Parathyroid adenoma (tissue), 2 donors: ENCODE results near the gene NAV2.
A peak's percentile ranks its signal among the peaks of the same experiment; 100 is the strongest.

Experiments used
- H2AFZ ChIP-seq: fragments of 300-600 bp; sonication (generic); one replicate; pipeline ENCODE4 v1.7.0; 2017; ENCODE audit warnings: antibody characterized with exemption, mild to moderate bottlenecking
- H3K27ac ChIP-seq: fragments of 300-600 bp; sonication (generic); one replicate; pipeline ENCODE4 v1.7.0; 2017
- H3K27me3 ChIP-seq: fragments of 300-600 bp; sonication (generic); one replicate; pipeline ENCODE4 v1.7.0; 2017; ENCODE audit warnings: low read length; ENCODE audit not compliant: control insufficient read depth, insufficient read depth
- H3K36me3 ChIP-seq: fragments of 300-600 bp; sonication (generic); one replicate; pipeline ENCODE4 v1.7.0; 2017; ENCODE audit warnings: low read length; ENCODE audit not compliant: control insufficient read depth, insufficient read depth
- H3K4me1 ChIP-seq: fragments of 300-600 bp; sonication (generic); one replicate; pipeline ENCODE4 v1.7.0; 2017; ENCODE audit warnings: control low read depth
- H3K4me2 ChIP-seq: fragments of 300-600 bp; sonication (generic); one replicate; pipeline ENCODE4 v1.7.0; 2017; ENCODE audit warnings: low read length
- H3K4me3 ChIP-seq: fragments of 300-600 bp; sonication (generic); one replicate; pipeline ENCODE4 v1.7.0; 2017; ENCODE audit warnings: low read depth, low read length
- H3K79me2 ChIP-seq: fragments of 300-600 bp; sonication (generic); one replicate; pipeline ENCODE4 v1.7.0; 2017; ENCODE audit warnings: control low read depth
- H3K9ac ChIP-seq: fragments of 300-600 bp; sonication (generic); one replicate; pipeline ENCODE4 v1.7.0; 2017; ENCODE audit warnings: mild to moderate bottlenecking
- H3K9me3 ChIP-seq: fragments of 300-600 bp; sonication (generic); one replicate; pipeline ENCODE4 v1.7.0; 2017; ENCODE audit warnings: low read length; ENCODE audit not compliant: control insufficient read depth
- CTCF ChIP-seq: fragments of 300-600 bp; sonication (generic); IDR thresholded peaks from one replicate; pipeline ENCODE4 v1.7.0; 2017; ENCODE audit warnings: antibody characterized with exemption, mild to moderate bottlenecking
- donor health status: primary hyperparathyroidism.

NAV2 gene

DNA sequence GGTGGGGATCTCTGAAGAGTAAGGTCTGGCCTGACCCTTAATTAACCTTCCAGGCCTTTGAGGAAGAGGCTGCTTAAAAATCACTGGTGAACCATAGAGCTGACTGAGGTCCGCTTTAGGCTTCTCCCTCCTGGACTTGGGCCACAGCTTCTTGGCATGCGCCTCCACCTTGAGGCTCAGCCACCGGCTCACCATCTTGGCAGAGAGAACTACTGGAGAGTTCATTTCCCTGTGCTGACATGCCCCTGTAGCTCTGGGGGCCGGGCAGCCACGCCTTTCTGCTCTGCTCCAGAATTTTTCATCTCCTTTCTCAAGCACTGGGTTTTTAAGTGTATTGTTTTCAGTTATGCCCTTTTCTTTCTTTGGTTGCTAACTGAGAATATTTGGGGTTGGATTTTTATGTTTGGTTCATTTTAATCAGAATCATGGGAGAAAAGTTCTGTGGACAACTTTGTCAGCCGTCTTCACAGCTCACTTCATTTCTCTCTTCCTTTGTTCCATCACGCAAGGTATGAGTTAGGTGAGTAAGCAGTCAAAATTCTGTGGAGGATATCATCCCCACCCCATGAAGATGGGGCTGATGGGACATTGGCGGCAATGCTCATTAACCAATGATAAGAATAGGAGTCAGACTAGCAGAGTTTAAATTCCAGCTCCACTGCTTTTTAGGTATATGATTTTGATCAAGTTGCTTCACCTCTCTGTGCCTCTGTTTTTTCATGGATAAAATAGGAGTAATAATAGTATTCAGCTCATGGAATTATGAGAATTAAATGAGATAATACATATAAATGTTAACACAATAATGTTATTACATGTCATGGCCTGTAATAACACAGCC is 343.7 kb downstream of the NAV2 start:
- Histone ChIP-seq H3K9ac (no peak overlapping the region), H3K79me2 (no peaks in the 10 kb centered on the region), H2AFZ (no peak overlapping the region), H3K4me3 (no peak overlapping the region), H3K4me1 (peaks cover 6% of the 10 kb centered on the region), H3K27me3 (no peaks in the 10 kb centered on the region), H3K4me2 (no peak overlapping the region), H3K27ac (peak overlapping the region; percentile 57), H3K9me3 (no peaks in the 10 kb centered on the region), H3K36me3 (no peaks in the 10 kb centered on the region)
- no peak for TF ChIP-seq CTCF

GRCh38 chr11:20056950-20057943 is 344.6 kb downstream of the NAV2 start:
- H3K27ac ChIP-seq, result no peak overlapping the region
- peaks cover 6% of the 10 kb centered on the region for H3K4me1 ChIP-seq
- TF ChIP-seq CTCF, result no peak
- H3K36me3 ChIP-seq, result no peaks in the 10 kb centered on the region
- H2AFZ ChIP-seq, result no peak overlapping the region
- H3K4me2 ChIP-seq, result no peak overlapping the region
- H3K9me3 ChIP-seq, result no peaks in the 10 kb centered on the region
- no peak overlapping the region for H3K9ac ChIP-seq
- H3K79me2 ChIP-seq, result no peaks in the 10 kb centered on the region
- H3K4me3 ChIP-seq, result no peak overlapping the region
- no peaks in the 10 kb centered on the region for H3K27me3 ChIP-seq

- no peak overlapping the region for H3K4me2 ChIP-seq
- H3K27ac ChIP-seq, result no peak overlapping the region
- no peaks in the 10 kb centered on the region for H3K9me3 ChIP-seq
- H3K79me2 ChIP-seq, result no peaks in the 10 kb centered on the region
- no peak overlapping the region for H3K4me3 ChIP-seq
- TF ChIP-seq CTCF, result no peak
- no peak overlapping the region for H3K9ac ChIP-seq
- no peak overlapping the region for H2AFZ ChIP-seq
- H3K27me3 ChIP-seq, result no peaks in the 10 kb centered on the region
- no peaks in the 10 kb centered on the region for H3K36me3 ChIP-seq
- H3K4me1 ChIP-seq, result peaks cover 6% of the 10 kb centered on the region
Observed at GRCh38 chr11:20058749-20059458, 346.3 kb downstream of the NAV2 start.

DNA sequence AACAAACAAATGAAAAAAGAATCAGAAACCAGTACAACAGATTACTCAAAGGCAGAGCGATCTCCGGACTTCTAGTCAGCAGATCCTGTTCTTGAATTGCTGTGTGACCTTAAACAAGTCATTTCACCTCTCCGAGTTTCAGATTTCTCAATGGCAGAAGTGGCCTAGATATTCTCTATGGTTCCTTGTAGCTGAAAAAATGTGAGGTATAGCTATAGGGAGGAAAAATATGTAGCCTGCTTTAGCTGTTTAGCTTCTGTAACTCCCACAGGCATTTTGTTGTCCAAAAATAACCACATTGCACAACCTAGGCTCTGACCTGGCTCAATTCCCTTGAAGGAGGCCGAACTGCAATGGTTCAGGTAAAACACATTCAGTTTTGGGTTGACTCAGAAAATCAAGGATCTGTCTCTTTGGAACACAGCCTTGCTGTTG is 347.0 kb downstream of the NAV2 start:
- Histone ChIP-seq H3K27me3 (no peaks in the 10 kb centered on the region), H3K4me2 (no peak overlapping the region), H3K9ac (no peak overlapping the region), H3K27ac (no peak overlapping the region), H3K79me2 (no peaks in the 10 kb centered on the region), H3K4me3 (no peak overlapping the region), H3K36me3 (no peaks in the 10 kb centered on the region), H2AFZ (no peak overlapping the region), H3K9me3 (no peaks in the 10 kb centered on the region), H3K4me1 (peaks cover 6% of the 10 kb centered on the region)
- no peak for TF ChIP-seq CTCF
